Measurements from ENCODE around the gene WASF2. TPM values are rescaled to one million over a fixed set of nuclear protein-coding genes. Genes with fewer than 3 reads are reported as not detected.
A peak's percentile ranks its signal among the peaks of the same experiment; 100 is the strongest.
"Not testable (repeated sequence)": the region's sequence is repeated elsewhere in the genome, so short reads cannot be mapped to it uniquely, and the experiment has no call there.

Gene WASF2
- total RNA-seq, 3 donors from 2014 or later = 82.2 to 98.7 (median 87.1) TPM

- Mint-ChIP-seq H3K4me3 (peak overlapping the region; percentile 59), H3K4me1 (ENCODE audit: low read depth) (peaks cover 72% of the 10 kb centered on the region), H3K27me3 (ENCODE audit: low read depth) (no peaks in the 10 kb centered on the region), H3K9me3 (peaks cover 3% of the 10 kb centered on the region), H3K36me3 (ENCODE audit: insufficient read depth) (peaks cover 14% of the 10 kb centered on the region)
- DNase-seq = no peak
- ATAC-seq = peak; percentile 68 to 69
Measured at GRCh38 chr1:27436204-27437159, 53.5 kb downstream of the WASF2 start.

GRCh38 chr1:27435566-27436203, 54.3 kb downstream of the WASF2 start:
- Mint-ChIP-seq H3K4me1 (ENCODE audit: low read depth) (peaks cover 80% of the 10 kb centered on the region), H3K4me3 (peak overlapping the region; percentile 59), H3K27me3 (ENCODE audit: low read depth) (no peaks in the 10 kb centered on the region), H3K36me3 (ENCODE audit: insufficient read depth) (peaks cover 14% of the 10 kb centered on the region), H3K9me3 (peaks cover 3% of the 10 kb centered on the region)
- DNase-seq (no peak), ATAC-seq (peak; percentile 23 to 39)

GRCh38 chr1:27433706-27434105, 56.3 kb downstream of the WASF2 start:
- no peaks in the 10 kb centered on the region for H3K27me3 Mint-ChIP-seq (ENCODE audit: low read depth)
- no peaks in the 10 kb centered on the region for H3K9me3 Mint-ChIP-seq
- peaks cover 80% of the 10 kb centered on the region for H3K4me1 Mint-ChIP-seq (ENCODE audit: low read depth)
- no peak for DNase-seq
- H3K36me3 Mint-ChIP-seq (ENCODE audit: insufficient read depth) = peaks cover 5% of the 10 kb centered on the region
- H3K4me3 Mint-ChIP-seq = no peak overlapping the region
- ATAC-seq = no peak

- not testable (repeated sequence) for H3K36me3 Mint-ChIP-seq (ENCODE audit: insufficient read depth); DNase-seq; ATAC-seq; H3K9me3 Mint-ChIP-seq; H3K27me3 Mint-ChIP-seq (ENCODE audit: low read depth); H3K4me3 Mint-ChIP-seq
- peaks cover 80% of the 10 kb centered on the region for H3K4me1 Mint-ChIP-seq (ENCODE audit: low read depth)
Measured at GRCh38 chr1:27432725-27433124, 57.2 kb downstream of the WASF2 start.

- ATAC-seq = no peak
- Mint-ChIP-seq H3K27me3 (ENCODE audit: low read depth) (no peaks in the 10 kb centered on the region), H3K4me1 (ENCODE audit: low read depth) (peaks cover 80% of the 10 kb centered on the region), H3K9me3 (no peaks in the 10 kb centered on the region), H3K36me3 (ENCODE audit: insufficient read depth) (peaks cover 10% of the 10 kb centered on the region), H3K4me3 (no peak overlapping the region)
- DNase-seq = no peak
Measured at GRCh38 chr1:27431601-27431940, 58.4 kb downstream of the WASF2 start.

GRCh38 chr1:27430903-27431600, 58.9 kb downstream of the WASF2 start:
- Mint-ChIP-seq H3K36me3 (ENCODE audit: insufficient read depth) (peaks cover 11% of the 10 kb centered on the region), H3K27me3 (ENCODE audit: low read depth) (no peaks in the 10 kb centered on the region), H3K4me3 (no peak overlapping the region), H3K4me1 (ENCODE audit: low read depth) (peaks cover 76% of the 10 kb centered on the region), H3K9me3 (no peaks in the 10 kb centered on the region)
- ATAC-seq = no peak
- no peak for DNase-seq

GRCh38 chr1:27429029-27429425, 60.9 kb downstream of the WASF2 start:
- Mint-ChIP-seq H3K36me3 (ENCODE audit: insufficient read depth) (peaks cover 16% of the 10 kb centered on the region), H3K4me1 (ENCODE audit: low read depth) (peaks cover 71% of the 10 kb centered on the region), H3K9me3 (no peaks in the 10 kb centered on the region), H3K27me3 (ENCODE audit: low read depth) (no peaks in the 10 kb centered on the region), H3K4me3 (peak overlapping the region; percentile 77)
- ATAC-seq (no peak), DNase-seq (no peak)

- DNase-seq = peak; percentile 14
- no peaks in the 10 kb centered on the region for H3K9me3 Mint-ChIP-seq
- peak; percentile 73 to 81 for ATAC-seq
- H3K4me1 Mint-ChIP-seq (ENCODE audit: low read depth) = peaks cover 71% of the 10 kb centered on the region
- H3K27me3 Mint-ChIP-seq (ENCODE audit: low read depth) = no peaks in the 10 kb centered on the region
- H3K4me3 Mint-ChIP-seq = peak overlapping the region; percentile 77
- peaks cover 16% of the 10 kb centered on the region for H3K36me3 Mint-ChIP-seq (ENCODE audit: insufficient read depth)
Measured at GRCh38 chr1:27428316-27429028, 61.5 kb downstream of the WASF2 start.

GRCh38 chr1:27427816-27428315, 62.1 kb downstream of the WASF2 start:
- H3K4me3 Mint-ChIP-seq = peak overlapping the region; percentile 77
- no peak for DNase-seq
- ATAC-seq = no peak
- peaks cover 16% of the 10 kb centered on the region for H3K36me3 Mint-ChIP-seq (ENCODE audit: insufficient read depth)
- H3K4me1 Mint-ChIP-seq (ENCODE audit: low read depth) = peaks cover 68% of the 10 kb centered on the region
- no peaks in the 10 kb centered on the region for H3K9me3 Mint-ChIP-seq
- H3K27me3 Mint-ChIP-seq (ENCODE audit: low read depth) = no peaks in the 10 kb centered on the region

GRCh38 chr1:27427329-27427728, 62.6 kb downstream of the WASF2 start:
- Mint-ChIP-seq H3K4me3 (no peak overlapping the region), H3K4me1 (ENCODE audit: low read depth) (peaks cover 73% of the 10 kb centered on the region), H3K9me3 (no peaks in the 10 kb centered on the region), H3K27me3 (ENCODE audit: low read depth) (no peaks in the 10 kb centered on the region), H3K36me3 (ENCODE audit: insufficient read depth) (peaks cover 16% of the 10 kb centered on the region)
- no peak for ATAC-seq
- DNase-seq = no peak

GRCh38 chr1:27423709-27424108, 66.3 kb downstream of the WASF2 start:
- H3K4me1 Mint-ChIP-seq (ENCODE audit: low read depth) = peaks cover 64% of the 10 kb centered on the region
- no peak for ATAC-seq
- DNase-seq = no peak
- H3K4me3 Mint-ChIP-seq = no peak overlapping the region
- H3K36me3 Mint-ChIP-seq (ENCODE audit: insufficient read depth) = peaks cover 17% of the 10 kb centered on the region
- no peaks in the 10 kb centered on the region for H3K27me3 Mint-ChIP-seq (ENCODE audit: low read depth)
- H3K9me3 Mint-ChIP-seq = no peaks in the 10 kb centered on the region

- peak overlapping the region; percentile 39 for H3K4me3 Mint-ChIP-seq
- DNase-seq = peak; percentile 24
- no peaks in the 10 kb centered on the region for H3K9me3 Mint-ChIP-seq
- H3K36me3 Mint-ChIP-seq (ENCODE audit: insufficient read depth) = peaks cover 34% of the 10 kb centered on the region
- ATAC-seq = peak; percentile 91 to 94
- H3K4me1 Mint-ChIP-seq (ENCODE audit: low read depth) = peaks cover 55% of the 10 kb centered on the region
- H3K27me3 Mint-ChIP-seq (ENCODE audit: low read depth) = no peaks in the 10 kb centered on the region
Measured at GRCh38 chr1:27418326-27419185, 71.4 kb downstream of the WASF2 start.

GRCh38 chr1:27417713-27418112, 72.3 kb downstream of the WASF2 start:
- DNase-seq (no peak), ATAC-seq (no peak)
- peaks cover 51% of the 10 kb centered on the region for H3K4me1 Mint-ChIP-seq (ENCODE audit: low read depth)
- H3K4me3 Mint-ChIP-seq = no peak overlapping the region
- no peaks in the 10 kb centered on the region for H3K9me3 Mint-ChIP-seq
- H3K36me3 Mint-ChIP-seq (ENCODE audit: insufficient read depth) = peaks cover 41% of the 10 kb centered on the region
- no peaks in the 10 kb centered on the region for H3K27me3 Mint-ChIP-seq (ENCODE audit: low read depth)
